NCI-H446 (cell line): ENCODE data around the gene IRF2.

Source experiments
- DNase-seq, 2 experiments: peaks; one replicate each; lab custom pipeline; 2025; lab: John Stamatoyannopoulos, UW

IRF2 gene

DNA sequence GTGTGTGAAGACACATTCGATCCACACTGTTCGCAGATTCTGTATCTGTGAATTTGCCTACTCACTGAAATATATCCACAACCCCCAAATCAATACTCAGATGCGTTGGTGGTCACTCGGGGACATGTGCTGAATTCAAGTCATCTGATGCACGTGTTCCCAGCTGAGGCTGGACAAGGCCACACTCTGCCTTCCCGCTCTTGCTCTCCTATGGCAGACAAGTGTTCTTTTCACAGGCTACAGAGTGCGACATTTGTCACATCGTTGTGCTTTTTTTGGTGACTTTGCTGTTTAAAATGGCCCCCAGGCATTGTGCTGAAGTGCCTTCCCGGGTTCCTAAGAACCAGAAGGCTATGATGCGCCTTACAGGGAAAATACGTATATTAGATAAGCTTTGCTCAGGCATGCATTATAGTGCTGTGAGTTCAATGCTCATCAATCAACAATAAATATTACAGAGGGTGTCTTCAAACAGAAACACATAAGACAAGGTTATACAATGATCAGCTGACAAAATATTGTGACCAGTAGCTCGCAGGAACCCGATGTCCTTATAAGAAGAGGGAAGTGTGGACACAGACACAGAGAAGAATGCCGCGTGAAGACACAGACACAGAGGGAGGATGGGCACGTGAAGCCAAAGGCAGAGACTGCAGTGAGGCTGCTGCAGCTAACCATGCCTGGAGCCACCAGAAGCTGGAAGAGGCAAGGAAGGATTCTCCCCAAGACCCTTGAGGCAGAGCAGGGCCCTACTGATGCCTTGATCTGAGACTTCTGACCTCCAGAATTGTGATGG lies 42.0 kb downstream of the IRF2 start:
- no peak for DNase-seq

GRCh38 chr4:184430163-184430562 lies 44.2 kb downstream of the IRF2 start:
- no peak for DNase-seq

- no peak for DNase-seq
Measured at GRCh38 chr4:184428787-184429186, 45.6 kb downstream of the IRF2 start.

DNA sequence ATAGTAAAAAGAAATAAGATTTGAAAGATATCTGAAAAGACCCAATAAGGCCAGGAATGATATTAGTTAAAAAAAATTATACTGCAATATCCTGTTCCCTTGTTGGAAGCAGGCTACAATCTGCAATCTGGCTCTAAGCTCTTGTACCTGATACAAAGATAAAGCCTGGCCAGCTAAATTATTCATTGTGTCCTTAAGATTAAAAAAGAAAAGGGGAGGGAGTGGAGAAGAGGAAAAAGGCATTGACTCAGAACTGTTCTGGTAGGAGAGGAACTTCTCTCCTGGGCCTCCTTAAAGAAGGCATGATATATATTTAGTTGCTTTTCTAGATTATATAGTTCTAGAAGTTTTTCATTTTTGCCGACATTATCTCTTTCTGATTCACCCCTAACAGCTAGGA lies 46.7 kb downstream of the IRF2 start:
- no peak for DNase-seq

DNA sequence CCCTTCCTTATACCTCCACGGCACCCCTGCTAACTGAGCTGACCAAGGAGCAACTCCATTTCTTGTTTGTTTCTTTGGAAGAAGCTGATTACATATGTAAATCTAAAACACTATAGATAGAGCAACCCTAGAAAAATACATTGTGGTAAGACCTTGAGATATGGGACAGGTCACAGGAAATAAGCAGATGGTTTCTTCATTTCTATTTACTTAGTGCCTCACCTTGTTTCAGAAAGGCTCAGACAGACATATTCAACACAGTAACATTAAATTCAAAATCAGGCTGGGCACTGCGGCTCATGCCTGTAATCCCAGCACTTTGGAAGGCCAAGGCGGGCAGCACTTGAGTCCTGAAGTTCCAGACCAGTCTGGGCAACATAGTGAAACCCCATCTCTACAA lies 47.3 kb downstream of the IRF2 start:
- no peak for DNase-seq

DNA sequence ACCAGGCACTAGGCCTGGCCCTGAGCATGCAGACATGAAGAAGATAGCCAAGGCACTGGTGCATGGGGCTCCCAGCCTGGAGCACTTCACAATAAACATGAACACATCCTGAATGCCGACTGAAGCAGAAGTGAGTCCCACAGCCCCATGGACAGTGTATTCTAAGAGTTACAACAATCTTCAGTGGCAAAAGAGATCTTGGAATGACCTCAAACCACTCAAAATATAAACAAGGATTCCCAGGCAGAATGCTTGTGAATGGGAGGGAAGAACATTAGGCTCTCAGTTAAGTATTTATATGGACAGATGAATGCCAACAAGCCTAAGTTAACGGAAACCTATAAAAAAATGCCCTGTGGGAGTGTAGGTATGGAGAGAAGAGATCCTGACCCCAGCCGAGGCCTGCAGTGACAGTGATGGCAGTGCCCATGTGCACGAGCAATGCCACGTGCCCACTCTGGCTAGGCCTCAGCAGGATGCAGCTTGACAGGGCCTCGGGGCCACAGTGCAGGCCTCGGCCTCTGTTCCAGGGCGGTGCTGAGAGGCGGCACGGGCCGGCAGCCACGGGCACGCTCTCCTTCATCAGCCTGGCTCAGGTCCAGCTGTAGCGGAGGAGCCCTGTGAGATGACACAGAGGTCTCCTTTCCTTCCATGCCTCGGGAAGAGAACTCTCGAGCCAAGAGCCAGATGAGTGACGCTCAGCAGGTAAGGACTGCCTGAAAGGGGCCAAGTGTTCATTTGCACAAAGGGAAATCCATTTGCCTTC lies 49.2 kb downstream of the IRF2 start:
- no peak for DNase-seq

DNA sequence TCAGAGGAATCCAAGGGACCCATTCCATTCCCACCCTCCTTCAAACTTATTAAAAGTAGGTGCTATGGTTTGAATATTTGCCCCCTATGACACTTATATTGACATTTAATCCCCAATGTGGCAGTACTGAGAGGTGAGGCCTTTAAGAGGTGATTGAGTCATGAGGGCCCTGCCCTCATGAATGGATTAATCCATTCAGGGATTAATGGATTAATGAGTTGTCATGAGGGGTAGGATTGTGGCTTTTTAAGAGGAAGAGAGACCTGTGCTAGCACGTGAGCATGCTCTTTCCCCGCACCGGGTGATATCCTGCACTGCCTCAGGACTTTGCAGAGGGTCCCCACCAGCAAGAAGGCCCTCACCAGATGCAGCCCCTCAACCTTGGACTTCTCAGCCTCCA lies 50.1 kb downstream of the IRF2 start:
- DNase-seq = no peak

GRCh38 chr4:184423003-184423686 lies 51.2 kb downstream of the IRF2 start:
- no peak for DNase-seq

GRCh38 chr4:184422378-184422777 lies 52.0 kb downstream of the IRF2 start:
- no peak for DNase-seq

GRCh38 chr4:184421533-184422155 lies 52.7 kb downstream of the IRF2 start:
- DNase-seq = no peak

DNA sequence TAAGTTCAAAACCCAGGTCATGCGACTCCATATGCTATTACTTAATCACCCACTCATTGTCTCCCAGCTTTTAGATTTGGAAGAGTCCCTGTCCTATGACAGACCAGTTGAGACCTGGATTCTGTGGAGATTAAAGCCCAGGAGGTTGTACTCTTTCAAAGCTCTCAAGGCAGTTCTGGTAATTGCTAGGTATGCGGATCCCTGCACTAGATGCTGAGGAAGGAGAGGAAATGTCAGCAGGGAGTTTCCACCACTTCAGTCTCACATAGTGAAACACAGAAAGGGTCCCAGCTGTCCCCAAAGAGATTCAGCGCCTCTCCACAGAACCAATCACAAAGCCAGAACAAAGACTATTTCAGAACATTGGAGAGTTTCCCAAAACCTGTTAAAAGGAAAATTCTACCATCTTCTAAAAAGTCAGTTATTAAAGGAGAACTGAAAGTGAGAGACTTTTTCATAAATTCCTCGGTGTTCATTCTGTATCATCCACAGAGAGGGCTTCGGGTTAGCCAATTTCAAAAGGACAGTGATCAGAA lies 53.4 kb downstream of the IRF2 start:
- DNase-seq = no peak

DNA sequence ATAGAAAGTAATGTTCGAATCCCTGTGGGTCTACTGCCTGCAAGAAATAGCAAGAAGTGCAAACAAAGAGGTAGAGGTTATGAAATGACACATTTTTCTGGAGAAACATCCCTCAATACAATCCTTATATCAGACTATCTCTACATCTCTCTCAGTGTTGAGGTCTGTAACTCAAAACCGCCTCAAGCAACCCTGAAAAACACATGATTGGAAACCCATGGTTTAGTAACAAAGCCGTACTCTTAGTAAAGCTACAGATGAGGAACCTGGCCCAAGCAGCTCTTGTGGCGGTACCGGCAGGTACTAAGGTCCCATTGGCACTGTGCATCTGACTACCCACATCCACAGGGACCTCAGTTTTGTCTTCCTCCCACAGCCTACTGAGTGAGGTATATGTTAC lies 53.9 kb downstream of the IRF2 start:
- no peak for DNase-seq

- DNase-seq = no peak
Measured at GRCh38 chr4:184419976-184420375, 54.4 kb downstream of the IRF2 start.

- DNase-seq = no peak
Measured at GRCh38 chr4:184417802-184418511, 56.4 kb downstream of the IRF2 start.

DNA sequence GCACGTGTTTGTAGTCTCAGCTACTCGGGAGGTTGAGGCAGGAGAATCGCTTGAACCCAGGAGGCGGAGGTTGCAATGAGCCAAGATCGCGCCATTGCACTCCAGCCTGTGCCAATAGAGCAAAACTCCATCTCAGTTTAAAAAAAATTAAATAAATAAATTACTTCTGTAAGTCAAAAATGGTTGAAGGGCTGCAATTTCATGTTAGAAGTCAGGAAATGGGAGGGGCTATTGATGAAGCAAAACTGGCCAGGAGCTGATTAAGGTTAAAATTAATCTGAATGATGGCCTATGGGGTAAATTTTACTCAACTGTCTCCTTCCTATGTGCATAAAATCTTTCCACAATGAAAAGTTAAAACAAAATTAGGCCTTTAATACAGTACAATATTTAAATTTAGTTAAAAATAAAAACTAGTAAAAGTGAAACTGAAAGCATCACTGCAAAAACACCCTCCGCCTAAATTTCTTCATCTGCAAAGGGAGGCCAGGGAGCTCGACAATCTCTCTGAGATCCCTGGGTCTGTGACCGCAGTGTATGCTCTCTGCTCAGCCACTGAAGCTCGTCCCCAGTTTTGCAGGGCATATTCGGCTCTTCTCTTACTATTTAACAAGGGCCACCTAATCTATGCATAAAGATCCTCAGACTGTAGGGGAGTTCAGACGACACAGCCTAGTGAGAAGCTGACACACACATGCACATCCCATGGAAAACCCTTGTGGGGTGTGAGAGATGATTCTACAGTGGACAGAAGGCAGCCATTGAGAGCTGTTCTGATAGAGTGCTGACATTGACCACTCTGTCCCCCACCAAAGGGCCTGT lies 57.2 kb downstream of the IRF2 start:
- DNase-seq = no peak

GRCh38 chr4:184415071-184415470 lies 59.3 kb downstream of the IRF2 start:
- no peak for DNase-seq

DNA sequence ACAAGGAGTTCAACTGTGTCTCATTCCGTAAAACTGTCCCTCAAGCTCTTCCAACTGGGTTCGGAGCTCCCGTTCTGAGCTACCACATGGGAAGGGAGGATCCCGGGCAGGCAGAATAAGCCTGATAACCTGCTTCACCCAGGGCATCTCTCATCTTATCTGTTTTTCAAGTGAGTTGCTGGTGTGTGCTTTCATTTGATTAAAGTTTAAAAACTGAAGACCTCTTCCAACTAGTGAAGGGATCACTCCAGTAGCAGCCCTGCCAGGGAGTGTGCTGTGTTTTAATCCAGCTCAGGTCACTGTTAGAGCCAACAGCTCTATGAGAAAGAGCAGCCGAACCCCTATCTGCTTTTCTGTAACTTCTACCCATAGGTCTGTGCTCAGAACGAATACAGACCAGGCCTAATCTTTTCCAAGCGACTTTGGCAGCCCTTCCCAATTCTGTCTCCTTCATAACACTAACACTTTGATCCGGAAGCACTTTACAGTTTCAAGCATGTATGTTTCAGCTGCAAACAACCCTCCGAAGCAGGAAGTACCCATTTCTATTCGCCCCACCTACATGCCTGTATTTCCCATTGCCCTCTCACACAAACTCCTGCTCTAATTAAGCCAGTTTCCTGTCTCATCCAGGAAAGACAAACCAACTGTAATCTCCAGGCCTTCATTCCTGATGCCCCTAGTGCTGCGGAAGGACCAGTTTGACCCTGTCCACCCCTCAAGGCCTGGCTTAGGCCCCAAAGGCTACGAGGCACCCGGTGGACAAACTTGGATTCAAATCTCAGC lies 60.9 kb downstream of the IRF2 start:
- DNase-seq = no peak

DNA sequence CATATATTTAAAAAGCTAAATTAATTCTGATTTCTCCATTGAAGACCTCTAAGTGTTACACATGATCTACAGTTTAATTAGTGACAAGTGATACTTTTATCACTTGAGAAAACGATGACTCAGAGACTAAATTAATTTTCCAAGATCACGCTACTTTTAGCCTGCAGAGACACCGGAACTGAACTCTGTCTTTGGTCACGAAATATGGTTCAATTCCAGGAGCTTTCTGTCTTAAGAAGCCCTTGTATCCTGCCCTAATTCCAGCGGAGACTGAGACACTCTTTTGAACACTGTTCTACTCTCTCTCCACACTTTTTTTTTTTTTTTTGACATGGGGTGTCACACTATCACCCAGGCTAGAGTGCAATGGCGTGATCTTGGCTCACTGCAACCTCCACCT lies 63.6 kb downstream of the IRF2 start:
- DNase-seq = no peak

DNA sequence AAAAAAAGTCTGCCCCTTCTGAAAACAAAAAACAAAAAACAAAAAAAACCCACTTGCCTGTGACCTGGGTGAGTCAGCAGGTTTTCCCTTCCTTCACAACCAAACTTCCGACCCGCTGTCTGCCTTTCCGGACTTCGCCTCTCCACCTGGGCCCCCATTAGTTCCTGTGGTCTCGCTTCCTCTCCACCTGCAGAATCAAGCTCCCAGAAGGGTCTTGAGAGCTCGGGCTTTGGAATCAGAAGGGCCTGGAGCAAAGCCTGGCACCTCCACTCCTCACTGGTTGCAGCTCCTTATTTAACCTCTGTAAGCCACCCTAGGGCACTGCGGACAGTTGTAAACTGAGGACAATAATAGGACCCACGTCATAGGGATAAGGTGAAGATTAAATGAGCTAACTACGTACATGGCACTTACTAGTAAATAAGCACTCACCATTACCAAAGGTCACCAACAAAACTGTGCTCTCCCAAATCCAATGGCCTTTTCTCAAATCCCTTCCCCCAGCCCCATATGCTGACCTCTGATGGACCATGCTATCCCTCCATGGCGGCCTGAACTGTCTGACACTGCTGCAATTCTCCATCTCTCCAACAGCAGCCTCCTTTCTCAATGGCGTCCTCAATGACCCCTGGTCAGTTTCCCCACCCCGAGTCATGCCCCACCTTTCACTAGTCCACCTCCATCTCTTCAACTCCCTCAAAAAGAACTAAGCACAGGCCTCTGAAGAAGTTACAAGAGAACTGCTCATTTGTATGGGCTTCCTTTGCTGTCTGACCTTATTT lies 64.2 kb downstream of the IRF2 start:
- DNase-seq = no peak
